ENCODE measurements around the gene MAN1C1.

GRCh38 chr1:25747046-25747719 lies 130.6 kb downstream of the MAN1C1 start:
- TF ChIP-seq CTCF (conservative IDR thresholded peaks at IDR 0.05 in 1 of 2, IDR thresholded peaks at IDR 0.05 in 1 of 2; ENCODE audit: low read depth in 1 of 2, low read length in 2 of 2) (no peak), EZH2 (IDR thresholded peaks at IDR 0.05; ENCODE audit: low read length, missing control alignments) (no peak)

All from fibroblast of lung (primary cell).